B cell (primary cell): ENCODE measurements around the gene AQP5. TPM values are rescaled to one million over a fixed set of nuclear protein-coding genes. Genes with fewer than 3 reads are reported as not detected.

Experiments
- ATAC-seq: fragments of 200-7000 bp; cut with Tn5 transposase; one replicate; pipeline ENCODE4 v1.10.0; 2021; ENCODE audit warnings: low read depth, mild to moderate bottlenecking, moderate number of reproducible peaks, moderate library complexity
- CTCF ChIA-PET: fragments of 350-600 bp; sonication (Branson Sonifier 250); formaldehyde crosslinking; loops from one replicate; lab custom pipeline; 2021; ENCODE audit warnings: antibody characterized with exemption, inconsistent platforms; lab: Charles Lee
- POLR2A ChIA-PET: fragments of 350-600 bp; sonication (Branson Sonifier 250); formaldehyde crosslinking; loops from one replicate; lab custom pipeline; 2021; ENCODE audit warnings: antibody characterized with exemption; lab: Charles Lee
- DNase-seq: peaks from one replicate; pipeline ENCODE4 v3.0.0; 2013
- H2AFZ ChIP-seq: 2 replicates; pipeline ENCODE4 v1.6.1; 2012; ENCODE audit warnings: mild to moderate bottlenecking, low read depth, low read length; ENCODE audit not compliant: insufficient read depth, poor library complexity, severe bottlenecking
- H3K27ac ChIP-seq, 2 donors: 1 replicate in 1 of 2; 2 replicates in 1 of 2; pipeline ENCODE4 v1.5.1; 2012 to 2013; ENCODE audit warnings: low read length in 2 of 2, mild to moderate bottlenecking in 2 of 2, moderate library complexity in 1 of 2
- H3K27me3 ChIP-seq, 4 experiments: fragments of 200-600 bp in 1 of 4; sonication (generic) in 1 of 4; replicated peaks in 1 of 4; 1 replicate in 2 of 4; 2 replicates in 2 of 4; pipeline versions ENCODE4 v1.6.1 to v1.7.0; 2013 to 2016; ENCODE audit warnings: low read length in 3 of 4, mild to moderate bottlenecking in 2 of 4, mixed read lengths in 1 of 4, moderate library complexity in 1 of 4; ENCODE audit not compliant: insufficient read depth in 4 of 4, control insufficient read depth in 3 of 4; ENCODE audit errors: control extremely low read depth in 1 of 4
- H3K36me3 ChIP-seq, 2 experiments: replicated peaks in 1 of 2; 1 replicate in 1 of 2; 2 replicates in 1 of 2; pipeline versions ENCODE4 v1.6.1 to v1.7.1; 2013; ENCODE audit warnings: low read length in 1 of 2; ENCODE audit not compliant: insufficient read depth in 2 of 2, control insufficient read depth in 1 of 2; ENCODE audit errors: control extremely low read depth in 1 of 2, extremely low read depth in 1 of 2
- H3K4me1 ChIP-seq, 2 donors: fragments of 200-600 bp in 1 of 2; sonication (generic) in 1 of 2; 1 replicate in 1 of 2; 2 replicates in 1 of 2; pipeline versions ENCODE4 v1.5.1 to v1.6.1; 2013 to 2017; ENCODE audit warnings: low read length in 2 of 2; ENCODE audit not compliant: control insufficient read depth in 2 of 2, insufficient read depth in 2 of 2
- H3K4me2 ChIP-seq: replicated peaks from 2 replicates; pipeline ENCODE3; 2012; ENCODE audit warnings: mild to moderate bottlenecking, low read depth, low read length; ENCODE audit not compliant: poor library complexity, severe bottlenecking
- H3K4me3 ChIP-seq, 5 experiments: fragments of 200-600 bp in 1 of 5; sonication (generic) in 1 of 5; 1 replicate in 3 of 5; 2 replicates in 2 of 5; pipeline versions ENCODE4 v1.5.1 to v1.7.0; 2011 to 2016; ENCODE audit warnings: low read length in 4 of 5, mild to moderate bottlenecking in 4 of 5, low read depth in 2 of 5, control low read depth in 1 of 5, moderate library complexity in 1 of 5; ENCODE audit not compliant: insufficient read depth in 1 of 5; ENCODE audit errors: control extremely low read depth in 1 of 5, extremely low read depth in 1 of 5
- H3K79me2 ChIP-seq: fragments of 200-600 bp; sonication (generic); one replicate; pipeline ENCODE4 v1.6.0; 2016; ENCODE audit warnings: low read length; ENCODE audit not compliant: control insufficient read depth, insufficient read depth
- H3K9ac ChIP-seq: fragments of 200-600 bp; sonication (generic); 2 replicates; pipeline ENCODE4 v1.6.1; 2017; ENCODE audit warnings: mild to moderate bottlenecking, low read length, moderate library complexity
- H3K9me3 ChIP-seq, 3 donors: one replicate each; pipeline versions ENCODE4 v1.6.1 to v1.7.1; 2013; ENCODE audit warnings: low read length in 2 of 3; ENCODE audit not compliant: control insufficient read depth in 2 of 3, insufficient read depth in 1 of 3; ENCODE audit errors: control extremely low read depth in 1 of 3
- H4K20me1 ChIP-seq: 2 replicates; pipeline ENCODE4 v1.6.0; 2012; ENCODE audit warnings: mild to moderate bottlenecking, low read length; ENCODE audit not compliant: insufficient read depth, control insufficient read depth, poor library complexity, severe bottlenecking
- H3K27ac Mint-ChIP-seq: one replicate; pipeline ENCODE4 v1.8.0; 2021; ENCODE audit warnings: mixed read lengths
- H3K27me3 Mint-ChIP-seq: one replicate; pipeline ENCODE4 v1.8.0; 2021; ENCODE audit warnings: mixed read lengths
- H3K4me1 Mint-ChIP-seq: one replicate; pipeline ENCODE4 v1.8.0; 2021; ENCODE audit warnings: mixed read lengths
- H3K4me3 Mint-ChIP-seq: one replicate; pipeline ENCODE4 v1.8.0; 2021; ENCODE audit warnings: mixed read lengths
- H3K9me3 Mint-ChIP-seq: one replicate; pipeline ENCODE4 v1.8.0; 2022; ENCODE audit warnings: mixed read lengths; ENCODE audit not compliant: insufficient read depth
- EZH2 ChIP-seq: IDR thresholded peaks from 2 replicates; pipeline ENCODE4 v1.6.1; 2012; ENCODE audit warnings: borderline replicate concordance, low read depth, mild to moderate bottlenecking, moderate library complexity, low read length; ENCODE audit not compliant: insufficient read depth, poor library complexity, severe bottlenecking
- WGBS: methylation state at CpG from one replicate; pipeline ENCODE4 v1.1.5; 2013; ENCODE audit warnings: missing lambda C conversion rate; ENCODE audit not compliant: insufficient coverage; 5-methylcytosine and 5-hydroxymethylcytosine counted together
- intact Hi-C: fragments of 100-400 bp; cut with micrococcal nuclease; formaldehyde crosslinking; loops from one replicate; pipeline ENCODE4 v1.10.0; 2022
- polyA plus RNA-seq: library from polyadenylated mRNA; depleted of rRNA; stranded (reverse); fragments of >200 nt; gene quantifications from 2 replicates; pipeline ENCODE4 v1.2.3, GENCODE V29; 2012
- total RNA-seq, 2 donors: library from RNA; stranded (reverse); fragments of 120-200 nt in 1 of 2; gene quantifications; 1 replicate in 1 of 2; 2 replicates in 1 of 2; pipeline versions ENCODE4 v1.2.3 to v1.2.4, GENCODE V29; 2013 to 2022
- TF ChIP-seq, protein P1 (sequence below): fragments of 200-600 bp; IDR thresholded peaks from one replicate; pipeline ENCODE4 v1.8.0; 2022; ENCODE audit warnings: antibody characterized with exemption, mild to moderate bottlenecking

Gene AQP5
- total and polyA plus RNA-seq, 2 donors (not counting 1 experiment from before 2014, with no cell fraction given): not detected

DNA sequence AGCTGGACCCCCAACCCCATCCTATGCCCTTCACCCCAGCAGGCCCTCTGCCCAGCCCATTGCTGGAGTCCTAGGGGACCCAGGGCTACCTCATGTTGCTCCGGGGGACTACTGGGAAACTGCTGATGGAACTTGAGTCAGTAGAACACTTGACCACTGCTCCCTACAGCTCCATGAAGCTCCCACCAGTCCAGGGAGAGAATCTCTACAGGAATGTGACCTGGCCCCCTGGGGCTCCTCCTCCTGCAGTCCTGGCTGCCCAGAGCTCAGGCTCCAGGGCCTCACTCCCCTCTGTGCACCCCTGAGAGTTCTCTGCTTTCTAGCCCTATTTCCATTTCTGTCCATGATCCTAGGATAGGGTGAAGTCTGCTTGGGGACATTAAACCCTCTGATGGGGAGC is 22.0 kb upstream of the AQP5 start:
- Histone ChIP-seq H2AFZ (no peak overlapping the region), H3K79me2 (no peaks in the 10 kb centered on the region), H3K4me1 (no peaks in the 10 kb centered on the region), H3K27ac (no peak overlapping the region), H3K4me3 (no peak overlapping the region), H4K20me1 (no peaks in the 10 kb centered on the region), H3K27me3 (peaks cover 0 to under 1% (median 0%) of the 10 kb centered on the region in 4 experiments), H3K4me2 (no peak overlapping the region), H3K36me3 (no peaks in the 10 kb centered on the region), H3K9ac (no peak overlapping the region), H3K9me3 (no peaks in the 10 kb centered on the region)
- TF ChIP-seq, protein P1, sequence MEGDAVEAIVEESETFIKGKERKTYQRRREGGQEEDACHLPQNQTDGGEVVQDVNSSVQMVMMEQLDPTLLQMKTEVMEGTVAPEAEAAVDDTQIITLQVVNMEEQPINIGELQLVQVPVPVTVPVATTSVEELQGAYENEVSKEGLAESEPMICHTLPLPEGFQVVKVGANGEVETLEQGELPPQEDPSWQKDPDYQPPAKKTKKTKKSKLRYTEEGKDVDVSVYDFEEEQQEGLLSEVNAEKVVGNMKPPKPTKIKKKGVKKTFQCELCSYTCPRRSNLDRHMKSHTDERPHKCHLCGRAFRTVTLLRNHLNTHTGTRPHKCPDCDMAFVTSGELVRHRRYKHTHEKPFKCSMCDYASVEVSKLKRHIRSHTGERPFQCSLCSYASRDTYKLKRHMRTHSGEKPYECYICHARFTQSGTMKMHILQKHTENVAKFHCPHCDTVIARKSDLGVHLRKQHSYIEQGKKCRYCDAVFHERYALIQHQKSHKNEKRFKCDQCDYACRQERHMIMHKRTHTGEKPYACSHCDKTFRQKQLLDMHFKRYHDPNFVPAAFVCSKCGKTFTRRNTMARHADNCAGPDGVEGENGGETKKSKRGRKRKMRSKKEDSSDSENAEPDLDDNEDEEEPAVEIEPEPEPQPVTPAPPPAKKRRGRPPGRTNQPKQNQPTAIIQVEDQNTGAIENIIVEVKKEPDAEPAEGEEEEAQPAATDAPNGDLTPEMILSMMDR: no peak
- TF ChIP-seq EZH2: no peak
- H3K4me3 Mint-ChIP-seq: no peak overlapping the region
- 100% methylated on average over 1 of the region's 1 CpG for WGBS
- intact Hi-C loops: no loop called here
- H3K27me3 Mint-ChIP-seq: peaks cover 11% of the 10 kb centered on the region
- no peak overlapping the region for H3K27ac Mint-ChIP-seq
- no peak for ATAC-seq
- no peaks in the 10 kb centered on the region for H3K9me3 Mint-ChIP-seq
- no peak for DNase-seq
- ChIA-PET CTCF (interaction anchor here (0.6 kb wide), 1 partner anchor 168 kb away, joined by 3 read pairs; no protein-coding TSS in a partner anchor), POLR2A (no interaction called here)
- H3K4me1 Mint-ChIP-seq: peaks cover 7% of the 10 kb centered on the region

DNA sequence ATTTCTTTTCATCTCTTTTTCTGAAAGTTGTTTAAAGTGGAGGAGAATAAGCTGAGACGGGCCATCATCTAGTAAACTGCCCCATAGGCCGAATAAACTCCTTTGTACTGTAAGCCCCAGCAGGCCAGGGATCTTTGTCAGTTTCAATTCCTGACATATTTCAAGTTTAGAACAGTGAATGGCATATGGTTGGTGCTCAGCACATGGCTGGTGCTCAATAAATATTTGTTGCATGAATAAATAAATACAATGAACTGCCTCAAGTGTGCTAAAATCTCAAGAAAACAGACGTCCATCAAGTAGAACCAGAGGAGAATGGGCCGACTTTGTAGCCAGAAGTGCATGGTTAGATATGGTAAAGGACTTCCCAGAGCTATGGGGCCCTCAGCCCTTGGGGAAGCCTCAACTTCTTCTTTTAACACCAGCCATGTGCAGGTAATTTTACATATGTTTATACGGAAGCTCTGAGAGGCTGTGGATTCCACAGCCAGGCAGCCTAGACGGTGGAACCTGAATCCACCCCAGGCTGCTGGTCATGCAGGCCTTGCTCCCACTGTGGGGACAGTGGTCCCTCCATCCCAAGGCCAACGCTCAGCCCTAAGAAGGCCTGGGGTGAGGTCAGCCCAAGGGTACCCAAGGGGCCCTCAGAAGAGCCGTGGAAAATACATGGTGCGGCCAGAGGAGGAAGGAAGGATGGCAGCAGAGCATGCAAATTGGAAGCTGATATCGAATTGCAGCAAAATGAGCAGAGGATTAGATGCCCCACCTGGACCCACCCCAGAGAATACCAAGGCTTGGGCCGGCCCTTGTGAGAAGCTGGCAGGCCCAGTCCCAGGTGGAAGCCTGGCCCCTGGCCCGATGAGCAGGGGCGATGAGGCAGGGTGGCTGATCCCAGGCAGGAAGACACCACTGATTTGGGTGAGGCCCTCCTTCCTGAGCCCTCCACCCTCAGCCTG is 19.8 kb upstream of the AQP5 start:
- ChIA-PET CTCF (interaction anchor here (2.0 kb wide), 1 partner anchor 25 kb away, joined by 9 read pairs; no protein-coding TSS in a partner anchor), POLR2A (no interaction called here)
- H3K27ac ChIP-seq: no peak overlapping the region
- H4K20me1 ChIP-seq: no peaks in the 10 kb centered on the region
- no peak overlapping the region for H3K9ac ChIP-seq
- peaks cover 0 to 5% (median 2%) of the 10 kb centered on the region in 4 experiments for H3K27me3 ChIP-seq
- no peak overlapping the region for H3K4me2 ChIP-seq
- Mint-ChIP-seq H3K27ac (no peak overlapping the region), H3K9me3 (no peaks in the 10 kb centered on the region), H3K27me3 (peaks cover 7% of the 10 kb centered on the region), H3K4me1 (peaks cover 15% of the 10 kb centered on the region), H3K4me3 (no peak overlapping the region)
- WGBS: 54% methylated on average over 10 of the region's 13 CpGs
- no peaks in the 10 kb centered on the region for H3K36me3 ChIP-seq
- no peak overlapping the region for H3K4me3 ChIP-seq
- peaks cover 0 to 8% of the 10 kb centered on the region in 2 donors for H3K4me1 ChIP-seq
- H3K9me3 ChIP-seq: no peaks in the 10 kb centered on the region
- DNase-seq (no peak), ATAC-seq (no peak)
- TF ChIP-seq, protein P1: no peak
- TF ChIP-seq EZH2: no peak
- intact Hi-C loops: no loop called here
- H3K79me2 ChIP-seq: no peaks in the 10 kb centered on the region
- no peak overlapping the region for H2AFZ ChIP-seq
